Nephron progenitor cell (in vitro differentiated cells): ENCODE measurements around the gene GRHL3.
"Not testable (repeated sequence)": the region's sequence is repeated elsewhere in the genome, so short reads cannot be mapped to it uniquely, and the experiment has no call there.

Experiments used
- DNase-seq: peaks from one replicate; pipeline ENCODE4 v3.0.0; 2021
- H3K27ac Mint-ChIP-seq: 2 replicates; pipeline ENCODE4 v1.8.0; 2021; ENCODE audit warnings: mild to moderate bottlenecking, moderate library complexity, mixed read lengths
- H3K27me3 Mint-ChIP-seq: 2 replicates; pipeline ENCODE4 v1.8.0; 2021; ENCODE audit warnings: mild to moderate bottlenecking, low read depth, mixed read lengths; ENCODE audit not compliant: poor library complexity
- H3K36me3 Mint-ChIP-seq: 2 replicates; pipeline ENCODE4 v1.8.0; 2021; ENCODE audit warnings: low read depth, mixed read lengths
- H3K4me1 Mint-ChIP-seq: 2 replicates; pipeline ENCODE4 v1.8.0; 2021; ENCODE audit warnings: mixed read lengths
- H3K4me3 Mint-ChIP-seq: 2 replicates; pipeline ENCODE4 v1.8.0; 2021; ENCODE audit warnings: mild to moderate bottlenecking, moderate library complexity, mixed read lengths
- H3K9me3 Mint-ChIP-seq: 2 replicates; pipeline ENCODE4 v1.8.0; 2021; ENCODE audit warnings: mild to moderate bottlenecking, moderate library complexity, mixed read lengths
- CTCF ChIP-seq: fragments of 200-600 bp; sonication (generic); IDR thresholded peaks from 2 replicates; pipeline ENCODE4 v1.5.0; 2021; ENCODE audit warnings: antibody characterized with exemption

GRHL3 gene

DNA sequence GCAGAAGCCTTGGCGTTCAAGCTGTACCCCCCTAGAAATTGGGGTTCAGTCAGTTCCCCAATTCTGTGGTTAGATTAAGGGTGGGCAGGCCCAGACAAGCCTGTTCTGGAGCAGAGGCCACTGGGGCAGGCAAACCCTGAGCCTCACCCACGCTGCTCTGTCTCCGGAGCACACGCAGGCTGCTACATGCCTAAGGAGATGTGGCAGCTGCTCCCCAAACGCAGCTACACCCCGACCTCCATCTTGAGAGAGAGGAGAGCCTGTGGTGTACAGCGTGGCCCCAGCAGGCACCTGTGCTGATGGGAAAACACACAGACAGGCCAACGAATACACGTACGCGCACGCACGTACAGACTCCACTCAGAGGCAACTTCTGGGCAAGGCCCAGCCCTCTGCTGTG lies 33.9 kb upstream of the GRHL3 start:
- DNase-seq: no peak
- TF ChIP-seq CTCF: no peak
- Mint-ChIP-seq H3K27ac (no peak overlapping the region), H3K9me3 (no peaks in the 10 kb centered on the region), H3K36me3 (no peaks in the 10 kb centered on the region), H3K4me1 (peaks cover 5% of the 10 kb centered on the region), H3K4me3 (no peak overlapping the region), H3K27me3 (peaks cover 9% of the 10 kb centered on the region)

GRCh38 chr1:24286246-24287010 lies 32.7 kb upstream of the GRHL3 start:
- no peak overlapping the region for H3K4me3 Mint-ChIP-seq
- no peaks in the 10 kb centered on the region for H3K36me3 Mint-ChIP-seq
- TF ChIP-seq CTCF: no peak
- peaks cover 13% of the 10 kb centered on the region for H3K4me1 Mint-ChIP-seq
- peaks cover 16% of the 10 kb centered on the region for H3K27me3 Mint-ChIP-seq
- no peak for DNase-seq
- no peak overlapping the region for H3K27ac Mint-ChIP-seq
- H3K9me3 Mint-ChIP-seq: no peaks in the 10 kb centered on the region

DNA sequence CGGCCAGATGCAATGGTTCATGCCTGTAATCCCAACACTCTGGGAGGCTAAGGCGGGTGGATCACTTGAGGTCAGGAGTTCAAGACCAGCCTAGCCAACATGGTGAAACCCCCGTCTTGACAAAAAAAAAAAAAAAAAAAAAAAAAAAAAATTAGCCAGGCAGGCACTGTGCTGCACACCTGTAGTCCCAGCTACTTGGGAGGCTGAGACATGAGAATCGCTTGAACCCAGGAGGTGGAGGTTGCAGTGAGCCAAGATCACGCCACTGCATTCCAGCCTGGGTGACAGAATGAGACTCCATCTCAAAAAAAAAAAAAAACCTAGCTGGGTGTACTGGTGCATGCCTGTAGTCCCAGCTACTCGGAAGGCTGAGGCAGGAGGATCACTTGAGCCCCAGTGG lies 31.4 kb upstream of the GRHL3 start:
- H3K4me1 Mint-ChIP-seq: peaks cover 16% of the 10 kb centered on the region
- not testable (repeated sequence) for DNase-seq, H3K27ac Mint-ChIP-seq, H3K4me3 Mint-ChIP-seq, H3K9me3 Mint-ChIP-seq, H3K36me3 Mint-ChIP-seq
- peaks cover 17% of the 10 kb centered on the region for H3K27me3 Mint-ChIP-seq

GRCh38 chr1:24288479-24288878 lies 30.7 kb upstream of the GRHL3 start:
- Mint-ChIP-seq H3K4me3 (no peak overlapping the region), H3K9me3 (no peaks in the 10 kb centered on the region), H3K4me1 (peaks cover 16% of the 10 kb centered on the region), H3K27me3 (peaks cover 17% of the 10 kb centered on the region), H3K27ac (no peak overlapping the region), H3K36me3 (no peaks in the 10 kb centered on the region)
- no peak for TF ChIP-seq CTCF
- DNase-seq: no peak

DNA sequence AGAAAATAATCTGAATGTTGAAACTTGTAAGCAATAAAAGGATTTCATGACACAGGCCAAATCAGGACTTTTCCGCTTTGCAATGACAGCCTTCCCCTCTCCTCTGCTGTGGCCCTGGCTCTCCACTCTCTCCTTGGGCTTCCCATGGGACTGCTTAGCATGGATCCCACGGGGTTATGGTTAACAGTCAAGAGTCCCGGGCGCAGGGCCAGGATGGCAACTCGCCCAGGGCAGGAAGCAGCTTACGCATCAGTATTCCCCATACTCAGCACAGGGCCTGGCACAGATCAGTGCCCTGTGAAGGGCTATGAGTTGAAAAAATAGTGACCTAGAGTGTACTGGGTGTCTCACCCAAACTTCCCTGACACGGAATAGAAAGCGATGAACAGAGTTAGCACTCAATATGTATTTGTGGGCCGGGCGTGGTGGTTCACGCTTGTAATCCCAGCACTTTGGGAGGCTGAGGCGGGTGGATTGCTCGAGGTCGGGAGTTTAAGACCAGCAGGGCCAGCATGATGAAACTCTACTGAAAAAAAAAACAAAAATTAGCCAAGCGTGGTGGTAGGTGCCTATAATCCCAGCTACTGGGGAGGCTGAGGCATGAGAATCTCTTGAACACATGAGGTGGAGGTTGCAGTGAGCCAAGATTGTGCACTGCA lies 29.1 kb upstream of the GRHL3 start:
- no peaks in the 10 kb centered on the region for H3K9me3 Mint-ChIP-seq
- peaks cover 30% of the 10 kb centered on the region for H3K4me1 Mint-ChIP-seq
- no peak overlapping the region for H3K27ac Mint-ChIP-seq
- DNase-seq: no peak
- no peak overlapping the region for H3K4me3 Mint-ChIP-seq
- H3K36me3 Mint-ChIP-seq: no peaks in the 10 kb centered on the region
- peaks cover 17% of the 10 kb centered on the region for H3K27me3 Mint-ChIP-seq
- no peak for TF ChIP-seq CTCF

GRCh38 chr1:24290933-24291487 lies 28.1 kb upstream of the GRHL3 start:
- Mint-ChIP-seq H3K27me3 (peaks cover 16% of the 10 kb centered on the region), H3K9me3 (no peaks in the 10 kb centered on the region), H3K27ac (peak overlapping the region; percentile 82), H3K36me3 (no peaks in the 10 kb centered on the region), H3K4me1 (peaks cover 40% of the 10 kb centered on the region), H3K4me3 (no peak overlapping the region)
- DNase-seq: no peak
- no peak for TF ChIP-seq CTCF
